ENCODE results near the gene CRLF1. TPM values are rescaled to one million over a fixed set of nuclear protein-coding genes. Genes with fewer than 3 reads are reported as not detected.

The CRLF1 gene
- total RNA-seq, 1 donor from 2014 or later, result 23.4 TPM

GRCh38 chr19:18568367-18568766 is 38.2 kb downstream of the CRLF1 start:
- ATAC-seq (no peak), DNase-seq (no peak)
- Histone ChIP-seq H3K36me3 (peaks cover 65% of the 10 kb centered on the region), H3K9me3 (no peaks in the 10 kb centered on the region), H3K27me3 (no peaks in the 10 kb centered on the region), H3K27ac (no peak overlapping the region), H3K4me3 (no peak overlapping the region), H3K4me1 (peaks cover 11% of the 10 kb centered on the region)
- intact Hi-C loops (cut with DNase I), result loop anchor here (10.0 kb wide), 1 partner anchor 104 kb away; no protein-coding TSS in a partner anchor
- TF ChIP-seq, protein P1, sequence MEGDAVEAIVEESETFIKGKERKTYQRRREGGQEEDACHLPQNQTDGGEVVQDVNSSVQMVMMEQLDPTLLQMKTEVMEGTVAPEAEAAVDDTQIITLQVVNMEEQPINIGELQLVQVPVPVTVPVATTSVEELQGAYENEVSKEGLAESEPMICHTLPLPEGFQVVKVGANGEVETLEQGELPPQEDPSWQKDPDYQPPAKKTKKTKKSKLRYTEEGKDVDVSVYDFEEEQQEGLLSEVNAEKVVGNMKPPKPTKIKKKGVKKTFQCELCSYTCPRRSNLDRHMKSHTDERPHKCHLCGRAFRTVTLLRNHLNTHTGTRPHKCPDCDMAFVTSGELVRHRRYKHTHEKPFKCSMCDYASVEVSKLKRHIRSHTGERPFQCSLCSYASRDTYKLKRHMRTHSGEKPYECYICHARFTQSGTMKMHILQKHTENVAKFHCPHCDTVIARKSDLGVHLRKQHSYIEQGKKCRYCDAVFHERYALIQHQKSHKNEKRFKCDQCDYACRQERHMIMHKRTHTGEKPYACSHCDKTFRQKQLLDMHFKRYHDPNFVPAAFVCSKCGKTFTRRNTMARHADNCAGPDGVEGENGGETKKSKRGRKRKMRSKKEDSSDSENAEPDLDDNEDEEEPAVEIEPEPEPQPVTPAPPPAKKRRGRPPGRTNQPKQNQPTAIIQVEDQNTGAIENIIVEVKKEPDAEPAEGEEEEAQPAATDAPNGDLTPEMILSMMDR (IDR thresholded peaks at IDR 0.05), result no peak

GRCh38 chr19:18566953-18567352 is 39.6 kb downstream of the CRLF1 start:
- H3K27me3 ChIP-seq, result no peaks in the 10 kb centered on the region
- ATAC-seq, result no peak
- DNase-seq, result no peak
- H3K27ac ChIP-seq, result no peak overlapping the region
- H3K4me1 ChIP-seq, result no peaks in the 10 kb centered on the region
- no peak overlapping the region for H3K4me3 ChIP-seq
- peaks cover 79% of the 10 kb centered on the region for H3K36me3 ChIP-seq
- no peaks in the 10 kb centered on the region for H3K9me3 ChIP-seq
- TF ChIP-seq, protein P1 (IDR thresholded peaks at IDR 0.05), result no peak
- intact Hi-C loops (cut with DNase I), result loop anchor here (10.0 kb wide), 1 partner anchor 102 kb away; no protein-coding TSS in a partner anchor

- Histone ChIP-seq H3K4me1 (peaks cover 5% of the 10 kb centered on the region), H3K27ac (peak overlapping the region; percentile 63), H3K4me3 (no peak overlapping the region), H3K36me3 (peaks cover 55% of the 10 kb centered on the region), H3K9me3 (no peaks in the 10 kb centered on the region), H3K27me3 (no peaks in the 10 kb centered on the region)
- DNase-seq (no peak), ATAC-seq (no peak)
- intact Hi-C loops (cut with DNase I), result loop anchor here (10.0 kb wide), 1 partner anchor 97 kb away; no protein-coding TSS in a partner anchor
- TF ChIP-seq, protein P1 (IDR thresholded peaks at IDR 0.05), result no peak
These were observed 44.5 kb downstream of the CRLF1 start for GRCh38 chr19:18562086-18562485.

DNA sequence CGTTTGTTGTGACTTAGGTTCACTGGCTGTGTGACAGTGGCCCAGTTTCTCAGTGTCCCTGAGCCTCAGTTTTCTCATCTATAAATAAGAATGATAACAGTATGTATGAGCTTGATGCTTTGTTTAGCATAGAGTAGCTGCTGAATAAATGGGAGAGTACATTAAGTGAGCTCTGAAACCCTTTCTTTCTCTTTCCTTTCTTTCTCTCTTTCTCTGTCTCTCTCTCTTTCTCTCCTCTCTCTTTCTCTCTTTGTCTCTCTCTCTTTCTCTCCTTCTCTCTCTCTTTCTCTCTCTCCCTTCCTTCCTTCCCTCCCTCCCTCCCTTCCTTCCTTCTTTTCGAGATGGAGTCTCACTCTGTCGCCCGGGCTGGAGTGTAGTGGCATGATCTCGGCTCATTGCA is 46.9 kb downstream of the CRLF1 start:
- intact Hi-C loops (cut with DNase I), result loop anchor here (10.0 kb wide), 1 partner anchor 95 kb away; no protein-coding TSS in a partner anchor
- Histone ChIP-seq H3K4me1 (peaks cover 5% of the 10 kb centered on the region), H3K36me3 (peaks cover 30% of the 10 kb centered on the region), H3K9me3 (no peaks in the 10 kb centered on the region), H3K27ac (no peak overlapping the region), H3K4me3 (no peak overlapping the region), H3K27me3 (no peaks in the 10 kb centered on the region)
- TF ChIP-seq, protein P1 (IDR thresholded peaks at IDR 0.05), result no peak
- ATAC-seq (no peak), DNase-seq (no peak)

GRCh38 chr19:18558604-18559003 is 48.0 kb downstream of the CRLF1 start:
- ATAC-seq, result no peak
- TF ChIP-seq, protein P1 (IDR thresholded peaks at IDR 0.05), result no peak
- H3K36me3 ChIP-seq, result peaks cover 20% of the 10 kb centered on the region
- intact Hi-C loops (cut with DNase I), result no loop called here
- H3K4me3 ChIP-seq, result peak overlapping the region; percentile 92
- H3K4me1 ChIP-seq, result peaks cover 5% of the 10 kb centered on the region
- no peaks in the 10 kb centered on the region for H3K9me3 ChIP-seq
- DNase-seq, result no peak
- no peaks in the 10 kb centered on the region for H3K27me3 ChIP-seq
- peak overlapping the region; percentile 91 for H3K27ac ChIP-seq

DNA sequence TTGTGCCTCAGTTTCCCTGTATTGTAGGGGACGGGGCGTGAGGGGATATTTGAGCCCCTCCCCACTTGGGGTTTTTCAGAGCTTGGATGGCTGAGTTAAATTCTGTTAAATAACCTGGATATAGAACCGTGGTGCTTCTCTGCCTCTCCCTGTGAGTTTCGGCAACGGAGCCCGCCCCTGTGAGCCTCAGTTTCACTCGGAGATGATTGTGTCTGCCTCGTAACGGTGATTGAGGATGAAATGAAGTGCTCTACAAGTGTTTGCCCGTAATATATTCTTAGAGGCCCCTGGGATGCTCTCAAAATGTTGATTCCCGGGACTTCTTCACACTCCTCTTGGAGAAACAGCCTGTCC is 48.4 kb downstream of the CRLF1 start:
- H3K4me1 ChIP-seq, result peaks cover 5% of the 10 kb centered on the region
- ATAC-seq (no peak), DNase-seq (no peak)
- peak overlapping the region; percentile 92 for H3K4me3 ChIP-seq
- H3K27me3 ChIP-seq, result no peaks in the 10 kb centered on the region
- H3K36me3 ChIP-seq, result peaks cover 15% of the 10 kb centered on the region
- TF ChIP-seq, protein P1 (IDR thresholded peaks at IDR 0.05), result no peak
- no peaks in the 10 kb centered on the region for H3K9me3 ChIP-seq
- intact Hi-C loops (cut with DNase I), result no loop called here
- peak overlapping the region; percentile 91 for H3K27ac ChIP-seq
